Smooth muscle cell (in vitro differentiated cells): ENCODE data around the gene RPS6KA5. TPM values are rescaled to one million over a fixed set of nuclear protein-coding genes. Genes with fewer than 3 reads are reported as not detected.

Source experiments
- DNase-seq: peaks from one replicate; lab custom pipeline; 2025; ENCODE audit not compliant: unreplicated experiment; lab: John Stamatoyannopoulos, UW
- H2AFZ ChIP-seq: fragments of 200-600 bp; sonication (generic); 2 replicates; pipeline ENCODE4 v1.6.0; 2016; ENCODE audit warnings: antibody characterized with exemption, low read depth, mild to moderate bottlenecking
- H3F3A ChIP-seq: fragments of 200-600 bp; sonication (generic); 2 replicates; pipeline ENCODE4 v1.6.0; 2017; ENCODE audit warnings: antibody characterized with exemption, low read depth
- H3K27ac ChIP-seq: fragments of 200-600 bp; sonication (generic); 2 replicates; pipeline ENCODE4 v1.5.1; 2016; ENCODE audit warnings: low read depth, mild to moderate bottlenecking
- H3K27me3 ChIP-seq: fragments of 200-600 bp; sonication (generic); 2 replicates; pipeline ENCODE4 v1.6.1; 2016; ENCODE audit warnings: low read depth, mild to moderate bottlenecking
- H3K36me3 ChIP-seq: fragments of 200-600 bp; sonication (generic); 2 replicates; pipeline ENCODE4 v1.5.1; 2016; ENCODE audit warnings: low read depth
- H3K4me1 ChIP-seq: fragments of 200-600 bp; sonication (generic); 2 replicates; pipeline ENCODE4 v1.5.1; 2016; ENCODE audit warnings: low read depth
- H3K4me2 ChIP-seq: fragments of 200-600 bp; sonication (generic); 2 replicates; pipeline ENCODE4 v1.6.0; 2016; ENCODE audit warnings: mild to moderate bottlenecking
- H3K4me3 ChIP-seq: fragments of 200-600 bp; sonication (generic); 2 replicates; pipeline ENCODE4 v1.5.1; 2016; ENCODE audit warnings: mild to moderate bottlenecking
- H3K79me2 ChIP-seq: fragments of 200-600 bp; sonication (generic); 2 replicates; pipeline ENCODE4 v1.6.0; 2016; ENCODE audit warnings: low read depth, mild to moderate bottlenecking
- H3K9ac ChIP-seq: fragments of 200-600 bp; sonication (generic); 2 replicates; pipeline ENCODE4 v1.6.0; 2016; ENCODE audit warnings: low read depth
- H3K9me3 ChIP-seq: fragments of 200-600 bp; sonication (generic); replicated peaks from 2 replicates; pipeline ENCODE4 v1.5.1; 2016; ENCODE audit warnings: low read depth
- H4K20me1 ChIP-seq: fragments of 200-600 bp; sonication (generic); 2 replicates; pipeline ENCODE4 v1.6.0; 2016; ENCODE audit warnings: low read depth
- CTCF ChIP-seq: fragments of 200-600 bp; sonication (generic); IDR thresholded peaks from 2 replicates; pipeline ENCODE4 v1.5.1; 2017; ENCODE audit warnings: borderline replicate concordance, mild to moderate bottlenecking, antibody characterized with exemption; ENCODE audit not compliant: insufficient read depth, poor library complexity, severe bottlenecking
- WGBS: methylation state at CpG from one replicate; pipeline ENCODE4 v1.1.7; 2016; ENCODE audit warnings: low lambda C conversion rate; 5-methylcytosine and 5-hydroxymethylcytosine counted together
- polyA plus RNA-seq: library from polyadenylated mRNA; unstranded; fragments of >200 nt; fragmentation: Nextera tagmentation; extraction: Ambion mirVana; gene quantifications from 2 replicates; pipeline ENCODE4 v1.2.1, GENCODE V29; 2016
- total RNA-seq: library from RNA; depleted of rRNA; stranded (reverse); fragments of >200 nt; gene quantifications from 2 replicates; pipeline ENCODE4 v1.2.3, GENCODE V29; 2014

RPS6KA5 gene
- total and polyA plus RNA-seq, 2 experiments from 2014 or later = 1.0 to 1.5 TPM

- WGBS = 86% methylated on average over 2 of the region's 2 CpGs
Observed at GRCh38 chr14:90893510-90893909, 166.9 kb downstream of the RPS6KA5 start.

DNA sequence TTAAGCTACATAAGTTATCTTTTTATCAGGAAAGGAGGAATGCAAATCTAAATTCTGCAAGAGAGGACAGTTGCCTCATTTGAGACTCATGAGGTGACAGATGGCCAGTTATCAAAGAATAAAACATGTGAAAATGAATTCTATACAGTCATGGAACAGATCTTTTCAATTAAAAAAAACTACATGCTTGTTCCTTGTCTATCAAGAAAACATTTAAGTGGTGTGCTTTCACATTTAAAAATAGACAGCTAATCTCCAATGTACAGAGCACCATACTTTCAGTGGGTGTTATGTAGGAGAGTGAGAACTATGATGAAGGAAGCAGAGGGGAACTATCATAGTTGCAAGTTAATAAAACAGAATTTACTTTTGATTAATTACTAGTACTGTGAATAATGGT, 167.5 kb downstream of the RPS6KA5 start:
- Histone ChIP-seq H3K4me2 (no peak overlapping the region), H3K4me1 (no peaks in the 10 kb centered on the region), H3K36me3 (no peaks in the 10 kb centered on the region), H3K27ac (no peak overlapping the region), H3F3A (no peaks in the 10 kb centered on the region), H4K20me1 (no peaks in the 10 kb centered on the region), H3K9me3 (no peaks in the 10 kb centered on the region), H3K9ac (no peak overlapping the region), H3K79me2 (no peaks in the 10 kb centered on the region), H3K4me3 (no peak overlapping the region), H2AFZ (no peak overlapping the region), H3K27me3 (no peaks in the 10 kb centered on the region)
- no peak for DNase-seq
- no peak for TF ChIP-seq CTCF

More at GRCh38 chr14:90893510-90893909, 166.9 kb downstream of the RPS6KA5 start:
- no peaks in the 10 kb centered on the region for H3K79me2 ChIP-seq
- no peak overlapping the region for H3K27ac ChIP-seq
- no peak overlapping the region for H3K4me3 ChIP-seq
- H3K4me1 ChIP-seq = no peaks in the 10 kb centered on the region
- no peak overlapping the region for H2AFZ ChIP-seq
- H4K20me1 ChIP-seq = no peaks in the 10 kb centered on the region
- TF ChIP-seq CTCF = no peak
- no peak for DNase-seq
- no peak overlapping the region for H3K4me2 ChIP-seq
- no peak overlapping the region for H3K9ac ChIP-seq
- H3F3A ChIP-seq = no peaks in the 10 kb centered on the region
- no peaks in the 10 kb centered on the region for H3K27me3 ChIP-seq
- H3K36me3 ChIP-seq = no peaks in the 10 kb centered on the region
- H3K9me3 ChIP-seq = no peaks in the 10 kb centered on the region

DNA sequence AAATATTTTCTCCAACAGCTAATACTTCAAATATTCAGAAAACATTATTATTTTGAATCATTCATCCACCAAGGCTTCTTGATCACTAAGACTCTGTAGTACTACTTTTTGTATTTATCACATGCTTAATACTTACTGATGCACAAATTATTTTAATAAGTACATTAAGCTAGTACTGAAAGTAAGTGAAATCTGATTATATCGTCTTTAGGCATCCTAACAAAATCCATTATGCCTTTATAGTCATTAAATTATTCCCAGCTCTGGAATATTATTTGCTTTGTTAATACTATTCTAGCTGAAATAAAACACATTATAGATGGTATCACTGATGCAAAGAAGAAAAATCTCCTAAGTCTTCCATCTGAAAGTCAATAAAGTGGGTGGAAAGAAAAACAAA, 169.1 kb downstream of the RPS6KA5 start:
- H3K9me3 ChIP-seq = no peaks in the 10 kb centered on the region
- H3K4me3 ChIP-seq = no peak overlapping the region
- no peaks in the 10 kb centered on the region for H3K36me3 ChIP-seq
- no peak overlapping the region for H3K9ac ChIP-seq
- H3K27me3 ChIP-seq = no peaks in the 10 kb centered on the region
- H3F3A ChIP-seq = no peaks in the 10 kb centered on the region
- no peaks in the 10 kb centered on the region for H3K4me1 ChIP-seq
- no peaks in the 10 kb centered on the region for H4K20me1 ChIP-seq
- no peak overlapping the region for H2AFZ ChIP-seq
- H3K79me2 ChIP-seq = no peaks in the 10 kb centered on the region
- H3K4me2 ChIP-seq = no peak overlapping the region
- no peak for DNase-seq
- H3K27ac ChIP-seq = no peak overlapping the region
- WGBS = 43% methylated on average over 1 of the region's 1 CpG
- TF ChIP-seq CTCF = no peak

- Histone ChIP-seq H3K27ac (no peak overlapping the region), H3K4me3 (no peak overlapping the region), H2AFZ (no peak overlapping the region), H3K27me3 (no peaks in the 10 kb centered on the region), H3K79me2 (no peaks in the 10 kb centered on the region), H3K9ac (no peak overlapping the region), H3F3A (no peaks in the 10 kb centered on the region), H4K20me1 (no peaks in the 10 kb centered on the region), H3K36me3 (no peaks in the 10 kb centered on the region), H3K4me1 (no peaks in the 10 kb centered on the region), H3K9me3 (no peaks in the 10 kb centered on the region), H3K4me2 (no peak overlapping the region)
- no peak for DNase-seq
- TF ChIP-seq CTCF = no peak
- WGBS = 95% methylated on average over 10 of the region's 10 CpGs
Observed at GRCh38 chr14:90890322-90891020, 170.0 kb downstream of the RPS6KA5 start.
